ENCODE data around the gene CWH43.

DNA sequence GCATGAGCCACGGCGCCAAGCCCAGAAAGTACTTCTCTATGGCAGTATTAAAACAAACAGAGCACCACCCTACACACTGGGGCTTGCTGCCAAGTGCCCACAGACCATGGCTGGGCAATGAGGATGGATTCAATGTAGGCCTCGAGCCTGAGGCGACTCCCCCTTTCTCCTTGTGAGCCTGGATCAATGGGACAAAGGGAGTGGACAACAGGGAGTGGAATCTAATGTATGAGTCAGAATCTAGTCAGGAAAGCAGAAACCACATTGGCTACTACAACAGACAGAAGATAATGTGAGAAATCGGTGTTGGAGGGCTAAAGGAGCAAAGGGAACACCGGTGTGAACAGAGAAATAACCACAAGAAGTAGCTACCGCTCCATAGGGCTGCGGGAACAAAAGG, 41.8 kb upstream of the CWH43 start:
- no peak for TF ChIP-seq EZH2 (IDR thresholded peaks at IDR 0.05; ENCODE audit: borderline replicate concordance, low read depth, low read length, severe bottlenecking)
- TF ChIP-seq, protein P1, sequence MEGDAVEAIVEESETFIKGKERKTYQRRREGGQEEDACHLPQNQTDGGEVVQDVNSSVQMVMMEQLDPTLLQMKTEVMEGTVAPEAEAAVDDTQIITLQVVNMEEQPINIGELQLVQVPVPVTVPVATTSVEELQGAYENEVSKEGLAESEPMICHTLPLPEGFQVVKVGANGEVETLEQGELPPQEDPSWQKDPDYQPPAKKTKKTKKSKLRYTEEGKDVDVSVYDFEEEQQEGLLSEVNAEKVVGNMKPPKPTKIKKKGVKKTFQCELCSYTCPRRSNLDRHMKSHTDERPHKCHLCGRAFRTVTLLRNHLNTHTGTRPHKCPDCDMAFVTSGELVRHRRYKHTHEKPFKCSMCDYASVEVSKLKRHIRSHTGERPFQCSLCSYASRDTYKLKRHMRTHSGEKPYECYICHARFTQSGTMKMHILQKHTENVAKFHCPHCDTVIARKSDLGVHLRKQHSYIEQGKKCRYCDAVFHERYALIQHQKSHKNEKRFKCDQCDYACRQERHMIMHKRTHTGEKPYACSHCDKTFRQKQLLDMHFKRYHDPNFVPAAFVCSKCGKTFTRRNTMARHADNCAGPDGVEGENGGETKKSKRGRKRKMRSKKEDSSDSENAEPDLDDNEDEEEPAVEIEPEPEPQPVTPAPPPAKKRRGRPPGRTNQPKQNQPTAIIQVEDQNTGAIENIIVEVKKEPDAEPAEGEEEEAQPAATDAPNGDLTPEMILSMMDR (IDR thresholded peaks at IDR 0.05; ENCODE audit: extremely low read depth in 1 of 2, insufficient read depth in 1 of 2, low read depth in 1 of 2, low read length in 2 of 2) = no peak
- TF ChIP-seq POLR2A (IDR thresholded peaks at IDR 0.05; ENCODE audit: low read depth, low read length) = no peak
- TF ChIP-seq MAX (IDR thresholded peaks at IDR 0.05; ENCODE audit: insufficient read depth, insufficient read length) = no peak
- TF ChIP-seq FOS (IDR thresholded peaks at IDR 0.05; ENCODE audit: borderline replicate concordance, insufficient read depth, low read length) = no peak
- TF ChIP-seq POLR2AphosphoS5 (IDR thresholded peaks at IDR 0.05; ENCODE audit: insufficient read depth, low read depth, low read length) = no peak
- TF ChIP-seq MYC (IDR thresholded peaks at IDR 0.05; ENCODE audit: low read depth, low read length) = no peak
- no peak for TF ChIP-seq JUN (IDR thresholded peaks at IDR 0.05; ENCODE audit: borderline replicate concordance, insufficient read depth, insufficient read length, low read depth)
- TF ChIP-seq GATA2 (IDR thresholded peaks at IDR 0.05; ENCODE audit: insufficient read depth, insufficient read length, low read depth, low read length) = no peak
